Smooth muscle cell (in vitro differentiated cells): ENCODE results near the gene SPIRE1. TPM values are rescaled to one million over a fixed set of nuclear protein-coding genes. Genes with fewer than 3 reads are reported as not detected.
"Not testable (repeated sequence)": the region's sequence is repeated elsewhere in the genome, so short reads cannot be mapped to it uniquely, and the experiment has no call there.

ENCODE experiments used
- DNase-seq: peaks from one replicate; lab custom pipeline; 2025; ENCODE audit not compliant: unreplicated experiment; lab: John Stamatoyannopoulos, UW
- H2AFZ ChIP-seq: fragments of 200-600 bp; sonication (generic); 2 replicates; pipeline ENCODE4 v1.6.0; 2016; ENCODE audit warnings: antibody characterized with exemption, low read depth, mild to moderate bottlenecking
- H3F3A ChIP-seq: fragments of 200-600 bp; sonication (generic); 2 replicates; pipeline ENCODE4 v1.6.0; 2017; ENCODE audit warnings: antibody characterized with exemption, low read depth
- H3K27ac ChIP-seq: fragments of 200-600 bp; sonication (generic); 2 replicates; pipeline ENCODE4 v1.5.1; 2016; ENCODE audit warnings: low read depth, mild to moderate bottlenecking
- H3K27me3 ChIP-seq: fragments of 200-600 bp; sonication (generic); 2 replicates; pipeline ENCODE4 v1.6.1; 2016; ENCODE audit warnings: low read depth, mild to moderate bottlenecking
- H3K36me3 ChIP-seq: fragments of 200-600 bp; sonication (generic); 2 replicates; pipeline ENCODE4 v1.5.1; 2016; ENCODE audit warnings: low read depth
- H3K4me1 ChIP-seq: fragments of 200-600 bp; sonication (generic); 2 replicates; pipeline ENCODE4 v1.5.1; 2016; ENCODE audit warnings: low read depth
- H3K4me2 ChIP-seq: fragments of 200-600 bp; sonication (generic); 2 replicates; pipeline ENCODE4 v1.6.0; 2016; ENCODE audit warnings: mild to moderate bottlenecking
- H3K4me3 ChIP-seq: fragments of 200-600 bp; sonication (generic); 2 replicates; pipeline ENCODE4 v1.5.1; 2016; ENCODE audit warnings: mild to moderate bottlenecking
- H3K79me2 ChIP-seq: fragments of 200-600 bp; sonication (generic); 2 replicates; pipeline ENCODE4 v1.6.0; 2016; ENCODE audit warnings: low read depth, mild to moderate bottlenecking
- H3K9ac ChIP-seq: fragments of 200-600 bp; sonication (generic); 2 replicates; pipeline ENCODE4 v1.6.0; 2016; ENCODE audit warnings: low read depth
- H3K9me3 ChIP-seq: fragments of 200-600 bp; sonication (generic); replicated peaks from 2 replicates; pipeline ENCODE4 v1.5.1; 2016; ENCODE audit warnings: low read depth
- H4K20me1 ChIP-seq: fragments of 200-600 bp; sonication (generic); 2 replicates; pipeline ENCODE4 v1.6.0; 2016; ENCODE audit warnings: low read depth
- WGBS: methylation state at CpG from one replicate; pipeline ENCODE4 v1.1.7; 2016; ENCODE audit warnings: low lambda C conversion rate; 5-methylcytosine and 5-hydroxymethylcytosine counted together
- polyA plus RNA-seq: library from polyadenylated mRNA; unstranded; fragments of >200 nt; fragmentation: Nextera tagmentation; extraction: Ambion mirVana; gene quantifications from 2 replicates; pipeline ENCODE4 v1.2.1, GENCODE V29; 2016
- total RNA-seq: library from RNA; depleted of rRNA; stranded (reverse); fragments of >200 nt; gene quantifications from 2 replicates; pipeline ENCODE4 v1.2.3, GENCODE V29; 2014
- TF ChIP-seq, protein P1 (sequence below): fragments of 200-600 bp; sonication (generic); IDR thresholded peaks from 2 replicates; pipeline ENCODE4 v1.5.1; 2017; ENCODE audit warnings: borderline replicate concordance, mild to moderate bottlenecking, antibody characterized with exemption; ENCODE audit not compliant: insufficient read depth, poor library complexity, severe bottlenecking

The SPIRE1 gene
- total and polyA plus RNA-seq, 2 experiments from 2014 or later = 12.6 to 18.1 TPM

DNA sequence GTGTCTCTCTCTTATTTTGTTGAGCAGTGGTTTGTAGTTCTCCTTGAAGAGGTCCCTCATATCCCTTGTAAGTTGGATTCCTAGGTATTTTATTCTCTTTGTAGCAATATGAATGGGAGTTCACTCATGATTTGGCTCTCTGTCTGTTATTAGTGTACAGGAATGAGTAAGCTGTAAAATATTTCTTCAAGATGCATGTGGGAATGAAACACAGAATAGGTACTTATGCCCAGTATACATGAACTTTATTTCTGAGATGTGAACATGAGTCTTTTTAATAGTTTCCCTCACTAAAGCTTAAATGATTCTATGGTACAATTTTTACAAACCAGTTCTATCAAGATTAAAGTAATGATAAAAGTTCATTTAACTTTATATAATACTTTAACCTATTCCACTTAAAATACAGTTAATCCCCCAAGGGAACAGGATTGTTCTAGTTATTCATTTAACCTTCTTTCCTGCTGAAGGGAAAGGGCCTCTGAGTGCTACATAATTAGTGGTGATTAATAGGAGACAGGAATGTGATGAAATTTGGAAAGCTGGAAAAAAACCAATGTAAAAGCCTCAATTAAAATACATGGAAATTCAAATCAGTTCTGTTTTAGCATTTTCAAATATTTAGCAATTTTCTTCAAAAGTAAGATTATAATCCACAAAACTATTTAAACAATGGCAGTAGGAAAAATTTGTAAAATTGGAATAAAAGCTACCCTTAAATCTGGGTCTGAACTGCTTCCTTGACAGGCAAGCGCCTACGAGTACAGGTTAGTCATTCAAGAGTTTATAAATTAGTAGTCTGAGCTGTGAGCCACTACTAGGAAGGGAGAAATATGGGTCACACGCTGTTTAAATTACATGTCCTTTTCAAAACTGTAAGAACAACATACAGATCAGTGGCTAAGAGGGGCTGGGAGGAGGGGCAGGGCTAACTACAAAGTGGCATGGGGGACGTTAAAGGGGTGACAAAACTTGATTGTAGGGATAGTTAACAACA, 28.9 kb downstream of the SPIRE1 start:
- Histone ChIP-seq H3K4me3 (no peak overlapping the region), H3K27me3 (no peaks in the 10 kb centered on the region), H2AFZ (no peak overlapping the region), H3K4me1 (peaks cover 20% of the 10 kb centered on the region), H3K36me3 (no peaks in the 10 kb centered on the region), H4K20me1 (peaks cover 6% of the 10 kb centered on the region), H3K4me2 (peak overlapping the region; percentile 77), H3K9ac (peak overlapping the region; percentile 24), H3K79me2 (peaks cover 22% of the 10 kb centered on the region), H3K9me3 (no peaks in the 10 kb centered on the region), H3K27ac (peak overlapping the region; percentile 92), H3F3A (peaks cover 15% of the 10 kb centered on the region)
- 55% methylated on average over 4 of the region's 4 CpGs for WGBS
- no peak for DNase-seq
- TF ChIP-seq, protein P1, sequence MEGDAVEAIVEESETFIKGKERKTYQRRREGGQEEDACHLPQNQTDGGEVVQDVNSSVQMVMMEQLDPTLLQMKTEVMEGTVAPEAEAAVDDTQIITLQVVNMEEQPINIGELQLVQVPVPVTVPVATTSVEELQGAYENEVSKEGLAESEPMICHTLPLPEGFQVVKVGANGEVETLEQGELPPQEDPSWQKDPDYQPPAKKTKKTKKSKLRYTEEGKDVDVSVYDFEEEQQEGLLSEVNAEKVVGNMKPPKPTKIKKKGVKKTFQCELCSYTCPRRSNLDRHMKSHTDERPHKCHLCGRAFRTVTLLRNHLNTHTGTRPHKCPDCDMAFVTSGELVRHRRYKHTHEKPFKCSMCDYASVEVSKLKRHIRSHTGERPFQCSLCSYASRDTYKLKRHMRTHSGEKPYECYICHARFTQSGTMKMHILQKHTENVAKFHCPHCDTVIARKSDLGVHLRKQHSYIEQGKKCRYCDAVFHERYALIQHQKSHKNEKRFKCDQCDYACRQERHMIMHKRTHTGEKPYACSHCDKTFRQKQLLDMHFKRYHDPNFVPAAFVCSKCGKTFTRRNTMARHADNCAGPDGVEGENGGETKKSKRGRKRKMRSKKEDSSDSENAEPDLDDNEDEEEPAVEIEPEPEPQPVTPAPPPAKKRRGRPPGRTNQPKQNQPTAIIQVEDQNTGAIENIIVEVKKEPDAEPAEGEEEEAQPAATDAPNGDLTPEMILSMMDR = no peak

DNA sequence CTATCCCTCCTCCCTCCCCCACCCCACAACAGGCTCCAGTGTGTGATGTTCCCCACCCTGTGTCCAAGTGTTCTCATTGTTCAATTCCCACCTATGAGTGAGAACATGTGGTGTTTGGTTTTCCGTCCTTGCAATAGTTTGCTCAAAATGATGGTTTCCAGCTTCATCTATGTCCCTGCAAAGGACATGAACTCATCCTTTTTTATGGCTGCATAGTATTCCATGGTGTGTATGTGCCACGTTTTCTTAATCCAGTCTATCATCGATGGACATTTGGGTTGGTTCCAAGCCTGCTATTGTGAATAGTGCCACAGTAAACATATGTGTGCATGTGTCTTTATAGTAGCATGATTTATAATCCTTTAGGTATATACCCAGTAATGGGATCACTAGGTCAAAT, 30.7 kb downstream of the SPIRE1 start:
- peaks cover 20% of the 10 kb centered on the region for H3K4me1 ChIP-seq
- DNase-seq, H3K27me3 ChIP-seq, H3K27ac ChIP-seq, H3K9me3 ChIP-seq, H2AFZ ChIP-seq, H3K9ac ChIP-seq, H3K4me2 ChIP-seq, H3K36me3 ChIP-seq, H3K4me3 ChIP-seq, H4K20me1 ChIP-seq: not testable (repeated sequence)
- WGBS = 100% methylated on average over 3 of the region's 3 CpGs
- peaks cover 10% of the 10 kb centered on the region for H3K79me2 ChIP-seq
- H3F3A ChIP-seq = peaks cover 15% of the 10 kb centered on the region

DNA sequence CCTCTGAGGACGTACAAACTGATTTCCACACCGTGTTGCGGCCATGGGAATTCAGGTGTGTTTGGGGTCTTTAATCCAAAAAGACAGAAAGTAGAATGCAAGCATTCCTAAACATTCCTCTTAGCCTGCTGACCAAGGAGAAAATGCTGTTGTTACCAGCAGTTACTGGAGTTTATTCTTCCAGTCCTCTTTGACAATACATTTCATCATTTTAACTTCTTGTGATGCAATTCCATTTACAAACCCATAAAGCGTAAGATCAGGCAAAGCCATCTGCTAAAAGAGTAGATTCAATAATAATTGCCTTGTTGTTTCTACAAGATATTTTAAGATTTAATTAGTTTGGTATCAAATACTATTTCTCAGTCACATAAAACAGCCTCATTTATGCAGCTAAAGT, 32.7 kb downstream of the SPIRE1 start:
- peaks cover 6% of the 10 kb centered on the region for H4K20me1 ChIP-seq
- H3F3A ChIP-seq = peaks cover 15% of the 10 kb centered on the region
- peaks cover 14% of the 10 kb centered on the region for H3K4me1 ChIP-seq
- H3K9ac ChIP-seq = no peak overlapping the region
- H3K36me3 ChIP-seq = no peaks in the 10 kb centered on the region
- 92% methylated on average over 4 of the region's 4 CpGs for WGBS
- DNase-seq = no peak
- no peaks in the 10 kb centered on the region for H3K27me3 ChIP-seq
- no peak overlapping the region for H3K27ac ChIP-seq
- no peak overlapping the region for H3K4me2 ChIP-seq
- H2AFZ ChIP-seq = no peak overlapping the region
- TF ChIP-seq, protein P1 = no peak
- H3K9me3 ChIP-seq = no peaks in the 10 kb centered on the region
- no peak overlapping the region for H3K4me3 ChIP-seq
- H3K79me2 ChIP-seq = peaks cover 6% of the 10 kb centered on the region

DNA sequence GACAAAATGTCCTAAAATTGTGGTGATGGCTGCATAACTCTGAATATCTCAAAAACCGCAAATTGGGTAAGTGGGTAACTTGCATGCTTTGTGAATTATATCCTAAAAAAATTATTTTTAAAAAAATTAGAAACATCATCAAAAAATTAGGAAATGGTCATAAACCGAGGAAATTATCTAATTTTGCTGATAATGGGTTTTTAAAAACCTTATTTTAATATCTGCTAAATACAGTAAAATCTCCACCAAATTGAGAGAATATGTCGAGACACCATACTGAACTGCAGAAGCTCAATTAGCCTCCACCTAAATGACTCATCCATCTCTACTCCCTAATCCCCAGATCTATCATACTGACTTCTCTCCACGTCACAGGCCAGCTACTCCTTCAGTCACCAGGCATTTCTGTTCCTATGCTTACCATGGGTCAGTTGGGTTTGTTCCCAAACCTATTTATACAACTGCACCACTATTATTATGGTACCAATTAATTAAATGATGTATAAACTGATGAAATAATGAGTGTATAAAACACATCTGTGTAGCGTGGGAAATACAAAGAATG, 36.1 kb downstream of the SPIRE1 start:
- no peak for DNase-seq
- H3K79me2 ChIP-seq = peaks cover 11% of the 10 kb centered on the region
- 77% methylated on average over 5 of the region's 5 CpGs for WGBS

More for the DNA sequence above, 36.1 kb downstream of the SPIRE1 start:
- Histone ChIP-seq H4K20me1 (no peaks in the 10 kb centered on the region), H3F3A (no peaks in the 10 kb centered on the region), H3K4me3 (no peak overlapping the region), H3K9ac (no peak overlapping the region), H3K36me3 (no peaks in the 10 kb centered on the region), H3K27me3 (no peaks in the 10 kb centered on the region), H3K9me3 (no peaks in the 10 kb centered on the region), H3K4me1 (no peaks in the 10 kb centered on the region), H3K4me2 (no peak overlapping the region), H3K27ac (no peak overlapping the region), H2AFZ (no peak overlapping the region)
- TF ChIP-seq, protein P1 = no peak
